AG09319 (cell line): Measurements from ENCODE around the gene GPR4.

Experiments used
- DNase-seq: peaks from one replicate; pipeline ENCODE4 v3.0.0-alpha.2; 2010; ENCODE audit warnings: low read depth; ENCODE audit errors: extremely low read depth
- CTCF ChIP-seq: IDR thresholded peaks from 2 replicates; pipeline ENCODE4 v1.5.1; 2011; ENCODE audit warnings: low read depth, mild to moderate bottlenecking, inconsistent platforms, low read length, moderate library complexity

The GPR4 gene

GRCh38 chr19:45581576-45581975 is 20.4 kb downstream of the GPR4 start:
- TF ChIP-seq CTCF: no peak
- no peak for DNase-seq

GRCh38 chr19:45578861-45579260 is 23.2 kb downstream of the GPR4 start:
- no peak for TF ChIP-seq CTCF
- DNase-seq: no peak

- DNase-seq: peak; percentile 32
- no peak for TF ChIP-seq CTCF
Observed at GRCh38 chr19:45577111-45577905, 24.7 kb downstream of the GPR4 start.

- TF ChIP-seq CTCF: no peak
- no peak for DNase-seq
Observed at GRCh38 chr19:45576682-45577081, 25.3 kb downstream of the GPR4 start.

- no peak for DNase-seq
- TF ChIP-seq CTCF: no peak
Observed at GRCh38 chr19:45575216-45575615, 26.8 kb downstream of the GPR4 start.

GRCh38 chr19:45574526-45574925 is 27.5 kb downstream of the GPR4 start:
- DNase-seq: no peak
- no peak for TF ChIP-seq CTCF

GRCh38 chr19:45571457-45572220 is 30.4 kb downstream of the GPR4 start:
- no peak for DNase-seq
- no peak for TF ChIP-seq CTCF
